ENCODE results near the gene ADGRL2.

ADGRL2 gene

GRCh38 chr1:81797701-81798100 is 3.0 kb upstream of the ADGRL2 start:
- no peaks in the 10 kb centered on the region for H3K9me3 ChIP-seq (replicated peaks; ENCODE audit: low read length)
- peaks cover 47% of the 10 kb centered on the region for H3K27me3 ChIP-seq (ENCODE audit: control insufficient read depth, insufficient read depth, low read length)
- H3K9ac ChIP-seq (ENCODE audit: low read depth, low read length): no peak overlapping the region

GRCh38 chr1:81799939-81800694 is 617 bp upstream of the ADGRL2 start:
- H3K4me1 ChIP-seq (ENCODE audit: control insufficient read depth, insufficient read depth, low read length): peaks cover 17% of the 10 kb centered on the region
- no peaks in the 10 kb centered on the region for H3K36me3 ChIP-seq (ENCODE audit: insufficient read depth, low read length)
- no peak overlapping the region for H3K9ac ChIP-seq (ENCODE audit: low read depth, low read length)
- peaks cover 66% of the 10 kb centered on the region for H3K27me3 ChIP-seq (ENCODE audit: control insufficient read depth, insufficient read depth, low read length)
- peak overlapping the region; percentile 81 for H3K4me3 ChIP-seq (ENCODE audit: low read length)
- peak overlapping the region; percentile 100 for H3K4me2 ChIP-seq (ENCODE audit: low read length)
- H3K9me3 ChIP-seq (replicated peaks; ENCODE audit: low read length): no peaks in the 10 kb centered on the region

More at GRCh38 chr1:81797701-81798100, 3.0 kb upstream of the ADGRL2 start:
- Histone ChIP-seq H3K4me1 (ENCODE audit: control insufficient read depth, insufficient read depth, low read length) (peaks cover 10% of the 10 kb centered on the region), H3K4me3 (ENCODE audit: low read length) (no peak overlapping the region), H3K4me2 (ENCODE audit: low read length) (no peak overlapping the region), H3K36me3 (ENCODE audit: insufficient read depth, low read length) (no peaks in the 10 kb centered on the region)

- Histone ChIP-seq H3K4me3 (ENCODE audit: low read length) (peak overlapping the region; percentile 81), H3K9ac (ENCODE audit: low read depth, low read length) (no peak overlapping the region), H3K9me3 (replicated peaks; ENCODE audit: low read length) (no peaks in the 10 kb centered on the region), H3K4me1 (ENCODE audit: control insufficient read depth, insufficient read depth, low read length) (peaks cover 17% of the 10 kb centered on the region), H3K27me3 (ENCODE audit: control insufficient read depth, insufficient read depth, low read length) (peaks cover 79% of the 10 kb centered on the region), H3K4me2 (ENCODE audit: low read length) (peak overlapping the region; percentile 100), H3K36me3 (ENCODE audit: insufficient read depth, low read length) (no peaks in the 10 kb centered on the region)
These were observed 1.1 kb downstream of the ADGRL2 start for GRCh38 chr1:81801651-81802456.

GRCh38 chr1:81802457-81802706 is 1.6 kb downstream of the ADGRL2 start:
- Histone ChIP-seq H3K36me3 (ENCODE audit: insufficient read depth, low read length) (no peaks in the 10 kb centered on the region), H3K9me3 (replicated peaks; ENCODE audit: low read length) (no peaks in the 10 kb centered on the region), H3K9ac (ENCODE audit: low read depth, low read length) (no peak overlapping the region), H3K4me2 (ENCODE audit: low read length) (peak overlapping the region; percentile 100), H3K27me3 (ENCODE audit: control insufficient read depth, insufficient read depth, low read length) (peaks cover 85% of the 10 kb centered on the region), H3K4me3 (ENCODE audit: low read length) (peak overlapping the region; percentile 81), H3K4me1 (ENCODE audit: control insufficient read depth, insufficient read depth, low read length) (peaks cover 17% of the 10 kb centered on the region)

GRCh38 chr1:81802707-81803430 is 2.1 kb downstream of the ADGRL2 start:
- peak overlapping the region; percentile 81 for H3K4me3 ChIP-seq (ENCODE audit: low read length)
- H3K4me1 ChIP-seq (ENCODE audit: control insufficient read depth, insufficient read depth, low read length): peaks cover 17% of the 10 kb centered on the region
- no peaks in the 10 kb centered on the region for H3K36me3 ChIP-seq (ENCODE audit: insufficient read depth, low read length)
- no peaks in the 10 kb centered on the region for H3K9me3 ChIP-seq (replicated peaks; ENCODE audit: low read length)
- peak overlapping the region; percentile 100 for H3K4me2 ChIP-seq (ENCODE audit: low read length)
- peaks cover 84% of the 10 kb centered on the region for H3K27me3 ChIP-seq (ENCODE audit: control insufficient read depth, insufficient read depth, low read length)
- H3K9ac ChIP-seq (ENCODE audit: low read depth, low read length): no peak overlapping the region

GRCh38 chr1:81803431-81804110 is 2.8 kb downstream of the ADGRL2 start:
- Histone ChIP-seq H3K27me3 (ENCODE audit: control insufficient read depth, insufficient read depth, low read length) (peaks cover 78% of the 10 kb centered on the region), H3K4me1 (ENCODE audit: control insufficient read depth, insufficient read depth, low read length) (peaks cover 17% of the 10 kb centered on the region), H3K36me3 (ENCODE audit: insufficient read depth, low read length) (no peaks in the 10 kb centered on the region), H3K4me3 (ENCODE audit: low read length) (peak overlapping the region; percentile 81), H3K9ac (ENCODE audit: low read depth, low read length) (no peak overlapping the region), H3K4me2 (ENCODE audit: low read length) (peak overlapping the region; percentile 100), H3K9me3 (replicated peaks; ENCODE audit: low read length) (no peaks in the 10 kb centered on the region)

- Histone ChIP-seq H3K4me2 (ENCODE audit: low read length) (no peak overlapping the region), H3K4me1 (ENCODE audit: control insufficient read depth, insufficient read depth, low read length) (peaks cover 17% of the 10 kb centered on the region), H3K9me3 (replicated peaks; ENCODE audit: low read length) (no peaks in the 10 kb centered on the region), H3K4me3 (ENCODE audit: low read length) (no peak overlapping the region), H3K9ac (ENCODE audit: low read depth, low read length) (no peak overlapping the region), H3K36me3 (ENCODE audit: insufficient read depth, low read length) (no peaks in the 10 kb centered on the region), H3K27me3 (ENCODE audit: control insufficient read depth, insufficient read depth, low read length) (peaks cover 71% of the 10 kb centered on the region)
These were observed 3.6 kb downstream of the ADGRL2 start for GRCh38 chr1:81804312-81804711.

- Histone ChIP-seq H3K9me3 (replicated peaks; ENCODE audit: low read length) (no peaks in the 10 kb centered on the region), H3K27me3 (ENCODE audit: control insufficient read depth, insufficient read depth, low read length) (peaks cover 66% of the 10 kb centered on the region), H3K4me3 (ENCODE audit: low read length) (no peak overlapping the region), H3K9ac (ENCODE audit: low read depth, low read length) (no peak overlapping the region), H3K4me1 (ENCODE audit: control insufficient read depth, insufficient read depth, low read length) (peaks cover 17% of the 10 kb centered on the region), H3K36me3 (ENCODE audit: insufficient read depth, low read length) (no peaks in the 10 kb centered on the region), H3K4me2 (ENCODE audit: low read length) (no peak overlapping the region)
These were observed 5.0 kb downstream of the ADGRL2 start for GRCh38 chr1:81805537-81806431.

GRCh38 chr1:81806432-81806770 is 5.7 kb downstream of the ADGRL2 start:
- H3K4me3 ChIP-seq (ENCODE audit: low read length): no peak overlapping the region
- H3K27me3 ChIP-seq (ENCODE audit: control insufficient read depth, insufficient read depth, low read length): peaks cover 64% of the 10 kb centered on the region
- H3K9me3 ChIP-seq (replicated peaks; ENCODE audit: low read length): no peaks in the 10 kb centered on the region
- peaks cover 12% of the 10 kb centered on the region for H3K4me1 ChIP-seq (ENCODE audit: control insufficient read depth, insufficient read depth, low read length)
- no peak overlapping the region for H3K4me2 ChIP-seq (ENCODE audit: low read length)
- no peak overlapping the region for H3K9ac ChIP-seq (ENCODE audit: low read depth, low read length)
- no peaks in the 10 kb centered on the region for H3K36me3 ChIP-seq (ENCODE audit: insufficient read depth, low read length)

GRCh38 chr1:81808760-81809159 is 8.0 kb downstream of the ADGRL2 start:
- no peak overlapping the region for H3K4me2 ChIP-seq (ENCODE audit: low read length)
- peaks cover 49% of the 10 kb centered on the region for H3K27me3 ChIP-seq (ENCODE audit: control insufficient read depth, insufficient read depth, low read length)
- H3K9ac ChIP-seq (ENCODE audit: low read depth, low read length): no peak overlapping the region
- no peaks in the 10 kb centered on the region for H3K9me3 ChIP-seq (replicated peaks; ENCODE audit: low read length)
- H3K4me1 ChIP-seq (ENCODE audit: control insufficient read depth, insufficient read depth, low read length): no peaks in the 10 kb centered on the region
- no peak overlapping the region for H3K4me3 ChIP-seq (ENCODE audit: low read length)
- no peaks in the 10 kb centered on the region for H3K36me3 ChIP-seq (ENCODE audit: insufficient read depth, low read length)

Data from skeletal muscle satellite cell (primary cell).